K562 (cell line): ENCODE results near the gene TNPO3. TPM values are rescaled to one million over a fixed set of nuclear protein-coding genes. Genes with fewer than 3 reads are reported as not detected.

ENCODE experiments used
- ATAC-seq: fragments of 200-7000 bp; cut with Tn5 transposase; 3 replicates; pipeline ENCODE4 v1.9.1; 2020; ENCODE audit warnings: moderate library complexity
- BruUV-seq: library from RNA; stranded (reverse); fragments of 400-500 nt; replicated peaks from 2 replicates; lab custom pipeline; 2021; lab: Mats Ljungman, UMichigan
- CTCF ChIA-PET: fragments of 300-600 bp; formaldehyde crosslinking; extraction: SDS; loops from one replicate; lab custom pipeline; 2021; ENCODE audit warnings: low intra/inter-chr PET ratio; lab: Yijun Ruan, JAX
- POLR2A ChIA-PET: fragments of 300-600, 350-650 bp; sonication (Branson Sonifier 250); formaldehyde crosslinking; extraction: SDS; loops from one replicate; lab custom pipeline; 2021; ENCODE audit warnings: antibody characterized with exemption, inconsistent platforms; lab: Yijun Ruan, JAX
- DNase-seq, 4 experiments: peaks; one replicate each; pipeline versions ENCODE4 v3.0.0 to v3.0.0-alpha.2; 2011 to 2018; ENCODE audit warnings: low spot score in 3 of 4, mixed read lengths in 3 of 4; ENCODE audit errors: extremely low read depth in 1 of 4
- FAIRE-seq: peaks from 2 replicates; lab custom pipeline; 2011; peaks lifted over from hg19 to GRCh38; lab: Jason Lieb, UNC
- H2AFZ ChIP-seq: 2 replicates; pipeline ENCODE4 v1.6.0; 2011; ENCODE audit warnings: low read depth, low read length, control low read depth, inconsistent platforms
- H3K27ac ChIP-seq: fragments of 200-600 bp; 3 replicates; pipeline ENCODE4 v1.8.0; 2011; ENCODE audit warnings: low read depth, mild to moderate bottlenecking, control low read depth, inconsistent platforms, low read length, moderate library complexity, mixed read lengths; ENCODE audit errors: extremely low read depth
- H3K27me3 ChIP-seq, 2 experiments: fragments of 300-600 bp in 1 of 2; 2 replicates in 1 of 2; 3 replicates in 1 of 2; pipeline versions ENCODE4 v1.6.0 to v1.8.0; 2011; ENCODE audit warnings: inconsistent platforms in 2 of 2, low read length in 2 of 2, mild to moderate bottlenecking in 1 of 2, mixed read lengths in 1 of 2, moderate library complexity in 1 of 2; ENCODE audit not compliant: control insufficient read depth in 2 of 2, insufficient read depth in 2 of 2
- H3K36me3 ChIP-seq: fragments of 300-600 bp; 3 replicates; pipeline ENCODE4 v1.8.0; 2011; ENCODE audit warnings: mild to moderate bottlenecking, low read length, inconsistent platforms; ENCODE audit not compliant: control insufficient read depth, insufficient read depth
- H3K4me1 ChIP-seq, 2 experiments: fragments of 200-600 bp in 1 of 2; replicated peaks in 1 of 2; 2 replicates in 1 of 2; 3 replicates in 1 of 2; pipeline versions ENCODE4 v1.5.1 to v1.8.0; 2011; ENCODE audit warnings: inconsistent platforms in 2 of 2, low read length in 2 of 2, mild to moderate bottlenecking in 1 of 2, mixed read lengths in 1 of 2, moderate library complexity in 1 of 2; ENCODE audit not compliant: control insufficient read depth in 2 of 2, insufficient read depth in 2 of 2
- H3K4me2 ChIP-seq: 2 replicates; pipeline ENCODE4 v1.6.1; 2011; ENCODE audit warnings: low read length, control low read depth, inconsistent platforms, mixed read lengths; ENCODE audit not compliant: insufficient read depth
- H3K4me3 ChIP-seq: fragments of 200-600 bp; sonication (generic), shearing (Covaris generic); 2 replicates; pipeline ENCODE4 v1.5.1; 2016; ENCODE audit warnings: control low read depth, inconsistent platforms
- H3K79me2 ChIP-seq: fragments of 200-600 bp; 3 replicates; pipeline ENCODE4 v1.8.0; 2011; ENCODE audit warnings: low read length, inconsistent platforms; ENCODE audit not compliant: control insufficient read depth, insufficient read depth
- H3K9ac ChIP-seq, 2 experiments: 2 replicates each; pipeline versions ENCODE4 v1.6.0 to v1.6.1; 2011; ENCODE audit warnings: low read depth in 2 of 2, low read length in 2 of 2, control low read depth in 1 of 2, inconsistent platforms in 1 of 2, mild to moderate bottlenecking in 1 of 2, mixed read lengths in 1 of 2; ENCODE audit not compliant: insufficient read depth in 1 of 2
- H3K9me1 ChIP-seq: one replicate; pipeline ENCODE4 v1.6.0; 2011; ENCODE audit warnings: inconsistent platforms, mild to moderate bottlenecking, low read length, moderate library complexity; ENCODE audit not compliant: control insufficient read depth, insufficient read depth
- H3K9me3 ChIP-seq: replicated peaks from 2 replicates; pipeline ENCODE4 v1.5.1; 2011; ENCODE audit warnings: low read depth, low read length, inconsistent platforms; ENCODE audit not compliant: control insufficient read depth, insufficient read depth
- H4K20me1 ChIP-seq: replicated peaks from 2 replicates; pipeline ENCODE4 v1.6.1; 2011; ENCODE audit warnings: low read length, inconsistent platforms, mixed read lengths; ENCODE audit not compliant: control insufficient read depth, insufficient read depth
- BDP1 ChIP-seq: IDR thresholded peaks from 3 replicates; pipeline ENCODE4 v1.6.1; 2011; ENCODE audit not compliant: insufficient read length, insufficient read depth
- CHD2 ChIP-seq: IDR thresholded peaks from 2 replicates; pipeline ENCODE4 v1.6.1; 2011; ENCODE audit warnings: low read depth, low read length
- ELF4 ChIP-seq: fragments of 450-650 bp; formaldehyde crosslinking; IDR thresholded peaks from 2 replicates; pipeline ENCODE4 v1.4.0; 2022; ENCODE audit warnings: missing genetic modification characterization
- FOS ChIP-seq: IDR thresholded peaks from 3 replicates; pipeline ENCODE4 v1.6.1; 2011; ENCODE audit not compliant: insufficient read length; ENCODE audit errors: extremely low read depth
- HBP1 ChIP-seq: fragments of 450-650 bp; formaldehyde crosslinking; IDR thresholded peaks from 2 replicates; pipeline ENCODE4 v1.4.0; 2022; ENCODE audit warnings: missing genetic modification characterization
- HES1 ChIP-seq: fragments of 450-650 bp; IDR thresholded peaks from 2 replicates; pipeline ENCODE4 v1.6.1; 2016; ENCODE audit warnings: low read depth, mild to moderate bottlenecking, moderate library complexity
- HLTF ChIP-seq: fragments of 450-650 bp; IDR thresholded peaks from 2 replicates; pipeline ENCODE4 v1.6.1; 2016
- HNRNPUL1 ChIP-seq: fragments of 200-400 bp; formaldehyde crosslinking; IDR thresholded peaks from 2 replicates; pipeline ENCODE4 v1.6.1; 2017; ENCODE audit warnings: low read length
- MAFG ChIP-seq: fragments of 450-650 bp; conservative IDR thresholded peaks from 2 replicates; pipeline ENCODE4 v1.6.1; 2016; ENCODE audit warnings: missing genetic modification characterization, missing compliant biosample characterization
- MYBL2 ChIP-seq, 2 experiments: fragments of 450-650 bp in 1 of 2; sonication (generic) in 1 of 2; formaldehyde crosslinking in 1 of 2; IDR thresholded peaks; 2 replicates each; pipeline versions ENCODE4 v1.6.1 to v1.8.1; 2017 to 2022; ENCODE audit warnings: borderline replicate concordance in 1 of 2, inconsistent platforms in 1 of 2, low read depth in 1 of 2, mild to moderate bottlenecking in 1 of 2, missing genetic modification reagents in 1 of 2, moderate library complexity in 1 of 2
- NR2C2 ChIP-seq, 2 experiments: fragments of 200-800 bp in 1 of 2; sonication (Bioruptor generic) in 1 of 2; sonication (generic) in 1 of 2; formaldehyde crosslinking in 1 of 2; IDR thresholded peaks; 2 replicates each; pipeline versions ENCODE4 v1.6.1 to v1.8.0; 2016 to 2022; ENCODE audit warnings: mild to moderate bottlenecking in 1 of 2, missing compliant biosample characterization in 1 of 2, missing genetic modification characterization in 1 of 2, missing genetic modification reagents in 1 of 2
- NR2F6 ChIP-seq: fragments of 450-650 bp; formaldehyde crosslinking; IDR thresholded peaks from 2 replicates; pipeline ENCODE4 v1.4.0; 2020; ENCODE audit warnings: mild to moderate bottlenecking
- SUPT5H ChIP-seq: fragments of 450-650 bp; IDR thresholded peaks from 2 replicates; pipeline ENCODE4 v1.6.1; 2016
- TCF7L2 ChIP-seq: fragments of 150-350 bp; IDR thresholded peaks from 2 replicates; pipeline ENCODE4 v1.6.1; 2016; ENCODE audit warnings: low read depth, mild to moderate bottlenecking, low read length, moderate library complexity
- TFAM ChIP-seq: fragments of 250-450 bp; sonication (Bioruptor Pico); conservative IDR thresholded peaks from 2 replicates; pipeline ENCODE4 v1.5.0; 2021; ENCODE audit warnings: mild to moderate bottlenecking, moderate library complexity
- YY1 ChIP-seq, 3 experiments: IDR thresholded peaks; 2 replicates each; pipeline ENCODE4 v1.6.1; 2011; ENCODE audit warnings: low read length in 2 of 3, mild to moderate bottlenecking in 2 of 3, moderate library complexity in 2 of 3, borderline replicate concordance in 1 of 3, control low read depth in 1 of 3, low read depth in 1 of 3; ENCODE audit not compliant: insufficient read depth in 3 of 3, insufficient replicate concordance in 2 of 3, control insufficient read depth in 1 of 3, insufficient read length in 1 of 3; ENCODE audit errors: extremely low read depth in 1 of 3
- ZC3H4 ChIP-seq: sonication (generic); formaldehyde crosslinking; IDR thresholded peaks from 2 replicates; pipeline ENCODE4 v1.9.0; 2021; ENCODE audit warnings: missing genetic modification reagents, borderline replicate concordance
- ZNF280A ChIP-seq: fragments of 450-650 bp; IDR thresholded peaks from 2 replicates; pipeline ENCODE4 v1.6.1; 2018; ENCODE audit warnings: mild to moderate bottlenecking, low read depth; ENCODE audit not compliant: partially characterized antibody
- ZNF780A ChIP-seq: fragments of 250-450 bp; sonication (Bioruptor Pico); IDR thresholded peaks from 2 replicates; pipeline ENCODE4 v1.5.0; 2021; ENCODE audit warnings: mild to moderate bottlenecking
- WGBS: fragments of 100-300 bp; shearing (Covaris generic); methylation state at CpG from one replicate; pipeline ENCODE4 v1.1.6; 2016; ENCODE audit warnings: low coverage, mixed read lengths; ENCODE audit not compliant: insufficient coverage; ENCODE audit errors: missing lambda C conversion rate; 5-methylcytosine and 5-hydroxymethylcytosine counted together
- in situ Hi-C: fragments of 300-500 bp; cut with MboI; formaldehyde crosslinking; loops from 4 replicates; pipeline ENCODE4 v1.15.0; 2018; ENCODE audit warnings: inconsistent platforms, mixed read lengths
- intact Hi-C: fragments of 100-400 bp; cut with micrococcal nuclease; formaldehyde crosslinking; loops from 2 replicates; pipeline ENCODE4 v1.14.2; 2022
- polyA plus RNA-seq, 8 experiments: library from polyadenylated mRNA; depleted of rRNA in 4 of 8; stranded (reverse) in 5 of 8; unstranded in 3 of 8; fragments of >200 nt; fragmentation: Nextera tagmentation in 2 of 8; fragmentation: Illumina TruSeq in 1 of 8; extraction: Ambion mirVana in 2 of 8; extraction: Trizol in 1 of 8; gene quantifications; 2 replicates each; pipeline versions ENCODE4 v1.2.1 to v1.2.3, GENCODE V29; 2011 to 2014; ENCODE audit warnings: inconsistent platforms in 1 of 8, missing spikeins in 1 of 8
- total RNA-seq, 7 experiments: library from RNA; depleted of rRNA in 6 of 7; stranded (reverse); fragments of >200 nt in 6 of 7; fragmentation: Illumina TruSeq in 2 of 7; extraction: Trizol in 2 of 7; gene quantifications; 2 replicates each; pipeline versions ENCODE4 v1.2.1 to v1.2.3, GENCODE V29; 2011 to 2021; ENCODE audit warnings: low replicate concordance in 1 of 7

The TNPO3 gene
- total and polyA plus RNA-seq, 9 of the 15 experiments (the other 6 are each of a cell fraction or from before 2014, with no cell fraction given) = 35.8 to 125 (median 110) TPM

GRCh38 chr7:129010075-129010474, 44.8 kb downstream of the TNPO3 start (continued):
- no peak for TF ChIP-seq YY1 (IDR thresholded peaks at IDR 0.05; ENCODE audit: borderline replicate concordance in 1 of 3, control insufficient read depth in 1 of 3, extremely low read depth in 1 of 3, insufficient read depth in 3 of 3, insufficient read length in 1 of 3, insufficient replicate concordance in 2 of 3, low read depth in 1 of 3, low read length in 2 of 3)
- TF ChIP-seq ZC3H4 (CRISPR knock-in tag) = no peak
- TF ChIP-seq FOS = no peak
- no peak for TF ChIP-seq BDP1
- no peak for TF ChIP-seq SUPT5H
- TF ChIP-seq ELF4 (CRISPR knock-in tag) = no peak
- no peak for TF ChIP-seq MYBL2 (IDR thresholded peaks at IDR 0.05; ENCODE audit: low read depth)
- TF ChIP-seq MYBL2 (CRISPR knock-in tag; IDR thresholded peaks at IDR 0.05; ENCODE audit: borderline replicate concordance) = no peak

GRCh38 chr7:129009437-129009836, 45.5 kb downstream of the TNPO3 start:
- H3K27me3 ChIP-seq = no peaks in the 10 kb centered on the region
- H4K20me1 ChIP-seq = no peaks in the 10 kb centered on the region; the same call in 1 of the 2 replicates
- ATAC-seq (no peak), DNase-seq (no peak), FAIRE-seq (no peak)
- H3K79me2 ChIP-seq = peaks cover 54% of the 10 kb centered on the region
- in situ Hi-C loops (no loop called here), intact Hi-C loops (no loop called here)
- no peak overlapping the region for H3K4me3 ChIP-seq
- POLR2A ChIA-PET = interaction anchor here (1.2 to 1.7 kb wide), 3 partner anchors 9 to 19 kb away, joined by 4 to 13 read pairs (median 4); no protein-coding TSS in a partner anchor
- H2AFZ ChIP-seq = no peak overlapping the region
- no peaks in the 10 kb centered on the region for H3K9me3 ChIP-seq
- H3K4me1 ChIP-seq = no peaks in the 10 kb centered on the region
- no peaks in the 10 kb centered on the region for H3K9me1 ChIP-seq
- no TSS peak for BruUV-seq
- H3K27ac ChIP-seq = no peak overlapping the region
- H3K9ac ChIP-seq = no peak overlapping the region
- H3K4me2 ChIP-seq = no peak overlapping the region
- CTCF ChIA-PET = no interaction called here
- WGBS = 75% methylated on average over 3 of the region's 3 CpGs
- H3K36me3 ChIP-seq = peaks cover 86% of the 10 kb centered on the region
- no peak for TF ChIP-seq TCF7L2
- TF ChIP-seq ZNF280A = no peak
- no peak for TF ChIP-seq ZNF780A (CRISPR knock-in tag)
- no peak for TF ChIP-seq HLTF
- TF ChIP-seq NR2F6 (CRISPR knock-in tag) = no peak
- TF ChIP-seq MAFG (tag) = no peak
- TF ChIP-seq HBP1 (CRISPR knock-in tag) = no peak
- TF ChIP-seq TFAM (CRISPR knock-in tag) = no peak
- TF ChIP-seq CHD2 = no peak
- TF ChIP-seq HNRNPUL1 = no peak
- no peak for TF ChIP-seq HES1
- TF ChIP-seq NR2C2 (CRISPR knock-in tag; IDR thresholded peaks at IDR 0.05) = no peak
- no peak for TF ChIP-seq NR2C2 (tag; IDR thresholded peaks at IDR 0.05)
